Measurements from ENCODE around the gene CLCF1.

GRCh38 chr11:67365736-67366444 lies 7.5 kb downstream of the CLCF1 start:
- no peak for TF ChIP-seq CTCF (IDR thresholded peaks at IDR 0.05; ENCODE audit: poor library complexity, severe bottlenecking)
- TF ChIP-seq EZH2 (IDR thresholded peaks at IDR 0.05; ENCODE audit: borderline replicate concordance, insufficient read depth, low read length, poor library complexity, severe bottlenecking), result no peak
- no peak for TF ChIP-seq POLR2AphosphoS5 (IDR thresholded peaks at IDR 0.05)
- no peak for TF ChIP-seq RAD21 (conservative IDR thresholded peaks at IDR 0.05)
- TF ChIP-seq MXI1 (conservative IDR thresholded peaks at IDR 0.05; ENCODE audit: poor library complexity, severe bottlenecking), result no peak
- TF ChIP-seq SMC3 (conservative IDR thresholded peaks at IDR 0.05; ENCODE audit: poor library complexity), result no peak
- no peak for TF ChIP-seq EP300 (conservative IDR thresholded peaks at IDR 0.05; ENCODE audit: poor library complexity, severe bottlenecking)

All from neural cell (in vitro differentiated cells).